Occipital lobe (tissue), 2 donors: Measurements from ENCODE around the gene DLL4. TPM values are rescaled to one million over a fixed set of nuclear protein-coding genes. Genes with fewer than 3 reads are reported as not detected.

Source experiments
- DNase-seq: peaks from one replicate; lab custom pipeline; 2025; lab: John Stamatoyannopoulos, UW
- total RNA-seq: library from RNA; depleted of rRNA; stranded (reverse); fragments of >200 nt; gene quantifications from one replicate; pipeline ENCODE4 v1.2.3, GENCODE V29; 2014

Gene DLL4
- 4.8 TPM for total RNA-seq

GRCh38 chr15:40928821-40929659, at the start of gene DLL4:
DLL4 (plus strand) TSS chr15:40929340; CDS start chr15:40929669, 329 bp downstream.
- no peak for DNase-seq

- DNase-seq: no peak
Observed at GRCh38 chr15:40879609-40880008, 49.5 kb upstream of the DLL4 start.

- no peak for DNase-seq
Observed at GRCh38 chr15:40881351-40881750, 47.8 kb upstream of the DLL4 start.

GRCh38 chr15:40886586-40886985, 42.6 kb upstream of the DLL4 start:
- no peak for DNase-seq

- DNase-seq: no peak
Observed at GRCh38 chr15:40889112-40889511, 40.0 kb upstream of the DLL4 start.

- no peak for DNase-seq
Observed at GRCh38 chr15:40891138-40891537, 38.0 kb upstream of the DLL4 start.

- peak; percentile 16 for DNase-seq
Observed at GRCh38 chr15:40891810-40892446, 37.2 kb upstream of the DLL4 start.

GRCh38 chr15:40892447-40893012, 36.6 kb upstream of the DLL4 start:
- no peak for DNase-seq

GRCh38 chr15:40893019-40893670, 36.0 kb upstream of the DLL4 start:
- no peak for DNase-seq

- DNase-seq: peak; percentile 98
Observed at GRCh38 chr15:40893733-40894680, 35.1 kb upstream of the DLL4 start, which contains the start of gene VPS18. VPS18 (plus strand) TSS chr15:40894450; CDS start chr15:40894769, 319 bp downstream.

GRCh38 chr15:40894681-40895448, 34.3 kb upstream of the DLL4 start:
- DNase-seq: no peak

GRCh38 chr15:40899536-40900207, 29.5 kb upstream of the DLL4 start:
- DNase-seq: no peak

GRCh38 chr15:40900256-40901052, 28.7 kb upstream of the DLL4 start:
- no peak for DNase-seq

- DNase-seq: no peak
Observed at GRCh38 chr15:40901053-40901443, 28.1 kb upstream of the DLL4 start.

GRCh38 chr15:40902605-40903561, 26.3 kb upstream of the DLL4 start:
- no peak for DNase-seq

- DNase-seq: no peak
Observed at GRCh38 chr15:40904552-40905201, 24.5 kb upstream of the DLL4 start.
